Measurements from ENCODE around the gene CCDC120.

CCDC120 gene

GRCh38 chrX:49043220-49043986 is 15.4 kb upstream of the CCDC120 start, which contains the start of gene TFE3:
TFE3 (minus strand) TSS chrX:49043357; CDS start chrX:49043226, 131 bp downstream.
- peak within 1 kb of the TSS; percentile 87 for H3K9ac ChIP-seq (ENCODE audit: low read length)
- no peaks in the 10 kb centered on the region for H3K36me3 ChIP-seq (ENCODE audit: control insufficient read depth, insufficient read depth, low read length)
- no peaks in the 10 kb centered on the region for H3K27me3 ChIP-seq (ENCODE audit: control insufficient read depth, insufficient read depth, low read length)
- H3K9me3 ChIP-seq (ENCODE audit: control insufficient read depth, low read length) = no peaks in the 10 kb centered on the region
- peaks cover 16% of the 10 kb centered on the region for H3K4me1 ChIP-seq (ENCODE audit: control insufficient read depth, insufficient read depth, low read length)
- peak within 1 kb of the TSS; percentile 54 for H3K4me3 ChIP-seq (ENCODE audit: low read length)

- Histone ChIP-seq H3K4me1 (ENCODE audit: control insufficient read depth, insufficient read depth, low read length) (peaks cover 16% of the 10 kb centered on the region), H3K4me3 (ENCODE audit: low read length) (no peak overlapping the region), H3K9me3 (ENCODE audit: control insufficient read depth, low read length) (no peaks in the 10 kb centered on the region), H3K9ac (ENCODE audit: low read length) (no peak overlapping the region), H3K27me3 (ENCODE audit: control insufficient read depth, insufficient read depth, low read length) (no peaks in the 10 kb centered on the region), H3K36me3 (ENCODE audit: control insufficient read depth, insufficient read depth, low read length) (no peaks in the 10 kb centered on the region)
Observed at GRCh38 chrX:49043987-49044281, 14.9 kb upstream of the CCDC120 start.

- Histone ChIP-seq H3K4me1 (ENCODE audit: control insufficient read depth, insufficient read depth, low read length) (peaks cover under 1% of the 10 kb centered on the region), H3K4me3 (ENCODE audit: low read length) (no peak overlapping the region), H3K36me3 (ENCODE audit: control insufficient read depth, insufficient read depth, low read length) (no peaks in the 10 kb centered on the region), H3K27me3 (ENCODE audit: control insufficient read depth, insufficient read depth, low read length) (no peaks in the 10 kb centered on the region), H3K9me3 (ENCODE audit: control insufficient read depth, low read length) (no peaks in the 10 kb centered on the region), H3K9ac (ENCODE audit: low read length) (peak overlapping the region; percentile 43)
Observed at GRCh38 chrX:49053223-49054072, 5.4 kb upstream of the CCDC120 start.

- Histone ChIP-seq H3K4me1 (ENCODE audit: control insufficient read depth, insufficient read depth, low read length) (peaks cover 4% of the 10 kb centered on the region), H3K36me3 (ENCODE audit: control insufficient read depth, insufficient read depth, low read length) (no peaks in the 10 kb centered on the region), H3K4me3 (ENCODE audit: low read length) (no peak overlapping the region), H3K9ac (ENCODE audit: low read length) (peak overlapping the region; percentile 43), H3K9me3 (ENCODE audit: control insufficient read depth, low read length) (no peaks in the 10 kb centered on the region), H3K27me3 (ENCODE audit: control insufficient read depth, insufficient read depth, low read length) (no peaks in the 10 kb centered on the region)
Observed at GRCh38 chrX:49054073-49054762, 4.6 kb upstream of the CCDC120 start.

GRCh38 chrX:49059201-49059600 is 402 bp downstream of the CCDC120 start:
- Histone ChIP-seq H3K9ac (ENCODE audit: low read length) (peak overlapping the region; percentile 81), H3K36me3 (ENCODE audit: control insufficient read depth, insufficient read depth, low read length) (no peaks in the 10 kb centered on the region), H3K4me1 (ENCODE audit: control insufficient read depth, insufficient read depth, low read length) (peaks cover 7% of the 10 kb centered on the region), H3K9me3 (ENCODE audit: control insufficient read depth, low read length) (no peaks in the 10 kb centered on the region), H3K27me3 (ENCODE audit: control insufficient read depth, insufficient read depth, low read length) (no peaks in the 10 kb centered on the region), H3K4me3 (ENCODE audit: low read length) (peak overlapping the region; percentile 41)

- Histone ChIP-seq H3K4me3 (ENCODE audit: low read length) (peak overlapping the region; percentile 41), H3K9me3 (ENCODE audit: control insufficient read depth, low read length) (no peaks in the 10 kb centered on the region), H3K36me3 (ENCODE audit: control insufficient read depth, insufficient read depth, low read length) (no peaks in the 10 kb centered on the region), H3K4me1 (ENCODE audit: control insufficient read depth, insufficient read depth, low read length) (peaks cover 7% of the 10 kb centered on the region), H3K9ac (ENCODE audit: low read length) (peak overlapping the region; percentile 81), H3K27me3 (ENCODE audit: control insufficient read depth, insufficient read depth, low read length) (no peaks in the 10 kb centered on the region)
Observed at GRCh38 chrX:49059681-49060085, 884 bp downstream of the CCDC120 start.

- Histone ChIP-seq H3K27me3 (ENCODE audit: control insufficient read depth, insufficient read depth, low read length) (no peaks in the 10 kb centered on the region), H3K4me3 (ENCODE audit: low read length) (no peak overlapping the region), H3K9ac (ENCODE audit: low read length) (no peak overlapping the region), H3K4me1 (ENCODE audit: control insufficient read depth, insufficient read depth, low read length) (peaks cover 7% of the 10 kb centered on the region), H3K9me3 (ENCODE audit: control insufficient read depth, low read length) (no peaks in the 10 kb centered on the region), H3K36me3 (ENCODE audit: control insufficient read depth, insufficient read depth, low read length) (no peaks in the 10 kb centered on the region)
Observed at GRCh38 chrX:49060914-49061313, 2.1 kb downstream of the CCDC120 start.

GRCh38 chrX:49061490-49061889 is 2.7 kb downstream of the CCDC120 start:
- H3K4me1 ChIP-seq (ENCODE audit: control insufficient read depth, insufficient read depth, low read length) = peaks cover 7% of the 10 kb centered on the region
- H3K27me3 ChIP-seq (ENCODE audit: control insufficient read depth, insufficient read depth, low read length) = no peaks in the 10 kb centered on the region
- H3K36me3 ChIP-seq (ENCODE audit: control insufficient read depth, insufficient read depth, low read length) = no peaks in the 10 kb centered on the region
- H3K9me3 ChIP-seq (ENCODE audit: control insufficient read depth, low read length) = no peaks in the 10 kb centered on the region
- no peak overlapping the region for H3K9ac ChIP-seq (ENCODE audit: low read length)
- H3K4me3 ChIP-seq (ENCODE audit: low read length) = no peak overlapping the region

GRCh38 chrX:49061916-49062315 is 3.1 kb downstream of the CCDC120 start:
- H3K9ac ChIP-seq (ENCODE audit: low read length) = no peak overlapping the region

GRCh38 chrX:49063715-49064114 is 4.9 kb downstream of the CCDC120 start:
- H3K36me3 ChIP-seq (ENCODE audit: control insufficient read depth, insufficient read depth, low read length) = no peaks in the 10 kb centered on the region
- no peaks in the 10 kb centered on the region for H3K27me3 ChIP-seq (ENCODE audit: control insufficient read depth, insufficient read depth, low read length)
- no peaks in the 10 kb centered on the region for H3K9me3 ChIP-seq (ENCODE audit: control insufficient read depth, low read length)
- no peak overlapping the region for H3K4me3 ChIP-seq (ENCODE audit: low read length)
- H3K4me1 ChIP-seq (ENCODE audit: control insufficient read depth, insufficient read depth, low read length) = peaks cover 4% of the 10 kb centered on the region
- no peak overlapping the region for H3K9ac ChIP-seq (ENCODE audit: low read length)

More at GRCh38 chrX:49061916-49062315, 3.1 kb downstream of the CCDC120 start:
- no peaks in the 10 kb centered on the region for H3K9me3 ChIP-seq (ENCODE audit: control insufficient read depth, low read length)
- no peaks in the 10 kb centered on the region for H3K36me3 ChIP-seq (ENCODE audit: control insufficient read depth, insufficient read depth, low read length)
- peaks cover 7% of the 10 kb centered on the region for H3K4me1 ChIP-seq (ENCODE audit: control insufficient read depth, insufficient read depth, low read length)
- no peaks in the 10 kb centered on the region for H3K27me3 ChIP-seq (ENCODE audit: control insufficient read depth, insufficient read depth, low read length)
- no peak overlapping the region for H3K4me3 ChIP-seq (ENCODE audit: low read length)

- no peaks in the 10 kb centered on the region for H3K36me3 ChIP-seq (ENCODE audit: control insufficient read depth, insufficient read depth, low read length)
- no peak overlapping the region for H3K9ac ChIP-seq (ENCODE audit: low read length)
- H3K4me1 ChIP-seq (ENCODE audit: control insufficient read depth, insufficient read depth, low read length) = peaks cover 3% of the 10 kb centered on the region
- no peak overlapping the region for H3K4me3 ChIP-seq (ENCODE audit: low read length)
- no peaks in the 10 kb centered on the region for H3K9me3 ChIP-seq (ENCODE audit: control insufficient read depth, low read length)
- no peaks in the 10 kb centered on the region for H3K27me3 ChIP-seq (ENCODE audit: control insufficient read depth, insufficient read depth, low read length)
Observed at GRCh38 chrX:49064303-49064702, 5.5 kb downstream of the CCDC120 start.

GRCh38 chrX:49064735-49065134 is 5.9 kb downstream of the CCDC120 start:
- Histone ChIP-seq H3K4me3 (ENCODE audit: low read length) (no peak overlapping the region), H3K9ac (ENCODE audit: low read length) (no peak overlapping the region), H3K27me3 (ENCODE audit: control insufficient read depth, insufficient read depth, low read length) (no peaks in the 10 kb centered on the region), H3K4me1 (ENCODE audit: control insufficient read depth, insufficient read depth, low read length) (peaks cover 3% of the 10 kb centered on the region), H3K9me3 (ENCODE audit: control insufficient read depth, low read length) (no peaks in the 10 kb centered on the region), H3K36me3 (ENCODE audit: control insufficient read depth, insufficient read depth, low read length) (no peaks in the 10 kb centered on the region)

All from mucosa of stomach (tissue), 1 donor.